ENCODE measurements around the gene RAB11A. TPM values are rescaled to one million over a fixed set of nuclear protein-coding genes. Genes with fewer than 3 reads are reported as not detected.

Gene RAB11A
- polyA plus RNA-seq, 2 of the 4 experiments (the other 2 are of a cell fraction): 316 to 551 TPM

DNA sequence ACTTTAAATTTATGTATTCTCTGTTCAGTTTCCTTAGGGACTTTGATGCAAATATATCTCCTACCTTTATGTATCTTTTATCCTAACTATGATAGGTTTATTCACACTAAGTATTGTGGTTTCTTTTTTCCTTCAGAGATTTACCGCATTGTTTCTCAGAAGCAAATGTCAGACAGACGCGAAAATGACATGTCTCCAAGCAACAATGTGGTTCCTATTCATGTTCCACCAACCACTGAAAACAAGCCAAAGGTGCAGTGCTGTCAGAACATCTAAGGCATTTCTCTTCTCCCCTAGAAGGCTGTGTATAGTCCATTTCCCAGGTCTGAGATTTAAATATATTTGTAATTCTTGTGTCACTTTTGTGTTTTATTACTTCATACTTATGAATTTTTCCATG lies 18.3 kb downstream of the RAB11A start:
- no peaks in the 10 kb centered on the region for H3K4me1 ChIP-seq
- WGBS (ENCODE audit: missing lambda C conversion rate): 93% methylated on average over 3 of the region's 3 CpGs
- no peak overlapping the region for H3K4me3 ChIP-seq
- no peak overlapping the region for H3K4me2 ChIP-seq
- ATAC-seq (no peak), FAIRE-seq (no peak), DNase-seq (ENCODE audit: low read depth in 1 of 2, low spot score in 1 of 2) (no peak)
- ChIA-PET POLR2A (interaction anchor here (1.0 kb wide), 1 partner anchor 18 kb away, joined by 4 read pairs; the partner anchor contains the start of gene RAB11A), CTCF (interaction anchor here (0.6 kb wide), 1 partner anchor 402 kb away, joined by 3 read pairs; no protein-coding TSS in a partner anchor)
- H3K27ac ChIP-seq: no peak overlapping the region
- TF ChIP-seq RARB (CRISPR knock-in tag; IDR thresholded peaks at IDR 0.05): no peak
- H3K9me3 ChIP-seq: no peaks in the 10 kb centered on the region

DNA sequence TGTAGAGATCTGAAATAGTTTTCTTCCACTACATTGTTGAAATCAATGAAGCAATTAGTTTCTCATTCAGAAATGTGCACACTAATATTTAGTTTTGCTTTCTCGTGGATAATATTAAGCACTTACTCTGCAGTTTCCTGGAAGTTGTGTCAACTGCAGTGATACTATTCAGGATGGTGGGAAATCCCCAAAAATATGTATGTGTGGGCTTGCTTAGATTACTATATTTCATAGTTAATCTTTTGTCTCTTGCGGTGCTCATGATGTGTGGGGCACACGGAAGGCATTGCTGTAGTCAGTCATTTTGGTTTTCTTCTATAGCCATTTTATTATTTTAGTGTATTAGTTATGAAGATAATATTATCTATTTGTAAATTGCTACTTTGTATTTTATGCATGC lies 19.7 kb downstream of the RAB11A start:
- FAIRE-seq (no peak), ATAC-seq (no peak)
- WGBS (ENCODE audit: missing lambda C conversion rate): 93% methylated on average over 3 of the region's 3 CpGs

DNA sequence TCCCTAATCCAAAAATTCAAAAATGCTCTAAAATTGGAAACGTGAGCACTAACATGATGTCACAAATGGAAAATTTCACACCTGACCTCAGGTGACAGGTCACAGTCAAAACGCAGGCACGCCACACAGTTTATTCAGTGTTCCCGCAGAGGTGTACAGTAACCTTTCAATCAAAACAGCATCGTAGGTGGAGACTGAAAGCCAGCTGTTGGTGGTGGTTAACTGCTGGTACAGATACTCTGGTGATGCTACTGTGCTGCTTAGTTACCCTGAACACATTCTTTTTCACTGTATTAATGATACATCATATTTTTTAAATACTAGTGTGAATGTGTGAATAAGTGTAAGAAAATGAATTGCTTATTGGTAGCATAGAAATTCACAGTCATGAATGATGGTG lies 23.8 kb downstream of the RAB11A start:
- Histone ChIP-seq H3K27ac (no peak overlapping the region), H3K4me2 (no peak overlapping the region), H3K4me1 (no peaks in the 10 kb centered on the region), H3K4me3 (no peak overlapping the region), H3K9me3 (no peaks in the 10 kb centered on the region)
- CTCF ChIA-PET: no interaction called here
- POLR2A ChIA-PET: interaction anchor here (1.8 kb wide), 1 partner anchor 24 kb away, joined by 6 read pairs; the partner anchor contains the start of gene RAB11A
- ATAC-seq (no peak), DNase-seq (ENCODE audit: low read depth in 1 of 2, low spot score in 1 of 2) (no peak), FAIRE-seq (peak; percentile 65)
- 93% methylated on average over 5 of the region's 5 CpGs for WGBS (ENCODE audit: missing lambda C conversion rate)
- no peak for TF ChIP-seq POLR2AphosphoS2 (conservative IDR thresholded peaks at IDR 0.05; ENCODE audit: low read length)
- no peak for TF ChIP-seq BHLHE40 (IDR thresholded peaks at IDR 0.05; ENCODE audit: low read depth, low read length)
- TF ChIP-seq TFCP2L1 (CRISPR knock-in tag; IDR thresholded peaks at IDR 0.05): no peak
- no peak for TF ChIP-seq NPAS2 (CRISPR knock-in tag; IDR thresholded peaks at IDR 0.05; ENCODE audit: borderline replicate concordance)
- TF ChIP-seq EHF (CRISPR knock-in tag; IDR thresholded peaks at IDR 0.05): no peak
- no peak for TF ChIP-seq HOXB5 (CRISPR knock-in tag; IDR thresholded peaks at IDR 0.05)
- no peak for TF ChIP-seq FOSL2 (IDR thresholded peaks at IDR 0.05)
- no peak for TF ChIP-seq FOSL2 (CRISPR knock-in tag; IDR thresholded peaks at IDR 0.05)
- no peak for TF ChIP-seq EHMT2 (IDR thresholded peaks at IDR 0.05; ENCODE audit: low read depth)
- no peak for TF ChIP-seq CBX8 (IDR thresholded peaks at IDR 0.05)
- no peak for TF ChIP-seq RAD21 (conservative IDR thresholded peaks at IDR 0.05 in 1 of 2, IDR thresholded peaks at IDR 0.05 in 1 of 2)

More for the DNA sequence above, 19.7 kb downstream of the RAB11A start:
- Histone ChIP-seq H3K4me3 (no peak overlapping the region), H3K9me3 (no peaks in the 10 kb centered on the region), H3K4me2 (no peak overlapping the region), H3K4me1 (no peaks in the 10 kb centered on the region), H3K27ac (no peak overlapping the region)
- TF ChIP-seq ESRRA (IDR thresholded peaks at IDR 0.05; ENCODE audit: borderline replicate concordance, low read length) (no peak), RCOR1 (IDR thresholded peaks at IDR 0.05; ENCODE audit: low read depth, low read length) (no peak), HEYL (CRISPR knock-in tag; IDR thresholded peaks at IDR 0.05) (no peak), CBX8 (IDR thresholded peaks at IDR 0.05) (no peak), NFE2L2 (conservative IDR thresholded peaks at IDR 0.05; ENCODE audit: low read length) (no peak), FOSB (CRISPR knock-in tag; IDR thresholded peaks at IDR 0.05) (no peak)
- TF ChIP-seq, protein P1, sequence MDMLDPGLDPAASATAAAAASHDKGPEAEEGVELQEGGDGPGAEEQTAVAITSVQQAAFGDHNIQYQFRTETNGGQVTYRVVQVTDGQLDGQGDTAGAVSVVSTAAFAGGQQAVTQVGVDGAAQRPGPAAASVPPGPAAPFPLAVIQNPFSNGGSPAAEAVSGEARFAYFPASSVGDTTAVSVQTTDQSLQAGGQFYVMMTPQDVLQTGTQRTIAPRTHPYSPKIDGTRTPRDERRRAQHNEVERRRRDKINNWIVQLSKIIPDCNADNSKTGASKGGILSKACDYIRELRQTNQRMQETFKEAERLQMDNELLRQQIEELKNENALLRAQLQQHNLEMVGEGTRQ (IDR thresholded peaks at IDR 0.05): no peak
- ChIA-PET POLR2A (no interaction called here), CTCF (no interaction called here)
- DNase-seq (ENCODE audit: low read depth in 1 of 2, low spot score in 1 of 2): no peak

DNA sequence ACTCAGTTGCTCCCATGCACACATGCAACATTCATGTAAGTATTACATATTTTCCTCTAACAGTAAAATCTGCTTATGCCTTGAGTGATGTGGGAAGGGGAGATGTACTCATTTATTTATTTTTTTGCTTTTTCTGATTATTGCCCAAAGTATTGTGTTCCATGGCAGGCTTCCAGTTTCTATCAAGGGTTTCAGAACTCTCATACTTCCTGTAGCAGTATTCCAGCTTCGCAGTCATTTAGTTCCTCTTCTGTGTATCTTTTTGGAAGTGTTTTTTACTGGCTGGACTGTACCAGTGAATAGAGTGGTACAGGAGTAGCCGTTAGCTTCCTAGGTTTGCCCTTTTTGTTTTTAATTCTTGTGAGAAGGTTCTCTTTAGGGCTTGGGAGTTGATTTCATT lies 26.9 kb downstream of the RAB11A start:
- Histone ChIP-seq H3K9me3 (no peaks in the 10 kb centered on the region), H3K4me3 (no peak overlapping the region), H3K4me1 (no peaks in the 10 kb centered on the region), H3K27ac (no peak overlapping the region), H3K4me2 (no peak overlapping the region)
- DNase-seq (ENCODE audit: low read depth in 1 of 2, low spot score in 1 of 2) (no peak), ATAC-seq (no peak), FAIRE-seq (no peak)
- POLR2A ChIA-PET: no interaction called here
- TF ChIP-seq ZFP36 (IDR thresholded peaks at IDR 0.05; ENCODE audit: borderline replicate concordance, partially characterized antibody) (no peak), ZSCAN20 (CRISPR knock-in tag; IDR thresholded peaks at IDR 0.05) (no peak), TP53 (CRISPR knock-in tag; IDR thresholded peaks at IDR 0.05) (no peak), BHLHE40 (IDR thresholded peaks at IDR 0.05; ENCODE audit: low read depth, low read length) (no peak), EHF (CRISPR knock-in tag; IDR thresholded peaks at IDR 0.05) (no peak), PHF8 (IDR thresholded peaks at IDR 0.05; ENCODE audit: borderline replicate concordance, low read depth) (no peak)
- TF ChIP-seq, protein P2, sequence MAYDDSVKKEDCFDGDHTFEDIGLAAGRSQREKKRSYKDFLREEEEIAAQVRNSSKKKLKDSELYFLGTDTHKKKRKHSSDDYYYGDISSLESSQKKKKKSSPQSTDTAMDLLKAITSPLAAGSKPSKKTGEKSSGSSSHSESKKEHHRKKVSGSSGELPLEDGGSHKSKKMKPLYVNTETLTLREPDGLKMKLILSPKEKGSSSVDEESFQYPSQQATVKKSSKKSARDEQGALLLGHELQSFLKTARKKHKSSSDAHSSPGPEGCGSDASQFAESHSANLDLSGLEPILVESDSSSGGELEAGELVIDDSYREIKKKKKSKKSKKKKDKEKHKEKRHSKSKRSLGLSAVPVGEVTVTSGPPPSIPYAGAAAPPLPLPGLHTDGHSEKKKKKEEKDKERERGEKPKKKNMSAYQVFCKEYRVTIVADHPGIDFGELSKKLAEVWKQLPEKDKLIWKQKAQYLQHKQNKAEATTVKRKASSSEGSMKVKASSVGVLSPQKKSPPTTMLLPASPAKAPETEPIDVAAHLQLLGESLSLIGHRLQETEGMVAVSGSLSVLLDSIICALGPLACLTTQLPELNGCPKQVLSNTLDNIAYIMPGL (CRISPR knock-in tag; IDR thresholded peaks at IDR 0.05; ENCODE audit: borderline replicate concordance): no peak
- TF ChIP-seq, protein P1 (IDR thresholded peaks at IDR 0.05): no peak
- WGBS (ENCODE audit: missing lambda C conversion rate): 89% methylated on average over 2 of the region's 2 CpGs
- CTCF ChIA-PET: interaction anchor here (0.7 to 1.5 kb wide), 4 partner anchors 14 to 258 kb away, joined by 3 read pairs; no protein-coding TSS in a partner anchor

All from A549 (cell line).